Spleen (tissue), 7 donors: ENCODE results near the gene EEF2K.
A peak's percentile ranks its signal among the peaks of the same experiment; 100 is the strongest.

ENCODE experiments used
- CTCF ChIP-seq, 11 experiments: fragments of 200-600 bp in 7 of 11; fragments of 450-650 bp in 4 of 11; sonication (generic) in 4 of 11; IDR thresholded peaks in 8 of 11; conservative IDR thresholded peaks in 3 of 11; 1 replicate in 7 of 11; 2 replicates in 4 of 11; pipeline versions ENCODE4 v1.4.0 to v1.8.0; 2016 to 2021; ENCODE audit warnings: antibody characterized with exemption in 11 of 11, inconsistent platforms in 4 of 11, mild to moderate bottlenecking in 1 of 11
- POLR2A ChIP-seq, 3 donors: fragments of 450-650 bp; IDR thresholded peaks; one replicate each; pipeline ENCODE4 v1.5.1; 2017; ENCODE audit warnings: antibody characterized with exemption in 3 of 3, mild to moderate bottlenecking in 1 of 3
- POLR2AphosphoS5 ChIP-seq, 3 donors: sonication (generic); formaldehyde crosslinking; IDR thresholded peaks; one replicate each; pipeline ENCODE4 v1.5.1; 2017; ENCODE audit warnings: antibody characterized with exemption in 3 of 3
- donor health status: DM: no; HTN: no; CAD: no; lungs with moderate emphysema.
- donor health status: DM: no; HTN: no; CAD: no.
- donor health status: DM: no; HTN: no; CAD: no.

GRCh38 chr16:22333457-22333994, 127.4 kb downstream of the EEF2K start:
- TF ChIP-seq CTCF (IDR thresholded peaks at IDR 0.05 in 8 of 11, conservative IDR thresholded peaks at IDR 0.05 in 3 of 11): no peak
- peak in 1 of 3 donors; percentile 58 for TF ChIP-seq POLR2AphosphoS5 (IDR thresholded peaks at IDR 0.05)
- TF ChIP-seq POLR2A (IDR thresholded peaks at IDR 0.05): no peak
